Mucosa of rectum (tissue), 2 donors: ENCODE results near the gene PGAM5.

ENCODE experiments used
- H3K27ac ChIP-seq, 2 donors: one replicate each; pipeline ENCODE4 v1.7.0; 2013; ENCODE audit warnings: inconsistent platforms in 2 of 2, low read depth in 2 of 2, low read length in 2 of 2
- H3K27me3 ChIP-seq, 2 donors: one replicate each; pipeline ENCODE4 v1.7.0; 2013; ENCODE audit warnings: low read length in 2 of 2; ENCODE audit not compliant: control insufficient read depth in 2 of 2, insufficient read depth in 2 of 2
- H3K36me3 ChIP-seq, 2 donors: one replicate each; pipeline ENCODE4 v1.7.0; 2013; ENCODE audit warnings: low read length in 2 of 2; ENCODE audit not compliant: control insufficient read depth in 2 of 2, insufficient read depth in 2 of 2
- H3K4me1 ChIP-seq, 2 donors: one replicate each; pipeline ENCODE4 v1.7.0; 2013; ENCODE audit warnings: low read length in 2 of 2, mild to moderate bottlenecking in 1 of 2; ENCODE audit not compliant: control insufficient read depth in 2 of 2, insufficient read depth in 2 of 2
- H3K4me3 ChIP-seq, 2 donors: one replicate each; pipeline ENCODE4 v1.7.0; 2013; ENCODE audit warnings: low read length in 2 of 2
- H3K9ac ChIP-seq, 2 donors: one replicate each; pipeline ENCODE4 v1.7.0; 2013; ENCODE audit warnings: low read length in 2 of 2, low read depth in 1 of 2, mild to moderate bottlenecking in 1 of 2
- H3K9me3 ChIP-seq, 2 donors: one replicate each; pipeline ENCODE4 v1.7.0; 2013; ENCODE audit warnings: low read length in 2 of 2; ENCODE audit not compliant: control insufficient read depth in 2 of 2
- donor health status: healthy.
- donor health status: Normal muscosa, but diverticular disease.

Gene PGAM5

GRCh38 chr12:132729541-132730320 is 19.1 kb downstream of the PGAM5 start:
- Histone ChIP-seq H3K36me3 (peaks cover 62 to 83% of the 10 kb centered on the region in 2 donors), H3K27me3 (no peaks in the 10 kb centered on the region), H3K4me3 (no peak overlapping the region), H3K27ac (no peak overlapping the region), H3K9me3 (no peaks in the 10 kb centered on the region), H3K9ac (no peak overlapping the region), H3K4me1 (no peaks in the 10 kb centered on the region)

GRCh38 chr12:132730353-132730752 is 19.7 kb downstream of the PGAM5 start:
- Histone ChIP-seq H3K36me3 (peaks cover 63 to 85% of the 10 kb centered on the region in 2 donors), H3K27ac (no peak overlapping the region), H3K9me3 (no peaks in the 10 kb centered on the region), H3K27me3 (no peaks in the 10 kb centered on the region), H3K4me3 (no peak overlapping the region), H3K9ac (no peak overlapping the region), H3K4me1 (no peaks in the 10 kb centered on the region)

GRCh38 chr12:132731574-132731973 is 20.9 kb downstream of the PGAM5 start:
- H3K36me3 ChIP-seq, result peaks cover 61 to 84% of the 10 kb centered on the region in 2 donors
- no peaks in the 10 kb centered on the region for H3K4me1 ChIP-seq
- H3K27me3 ChIP-seq, result no peaks in the 10 kb centered on the region
- H3K27ac ChIP-seq, result no peak overlapping the region
- H3K4me3 ChIP-seq, result no peak overlapping the region
- H3K9me3 ChIP-seq, result no peaks in the 10 kb centered on the region
- no peak overlapping the region for H3K9ac ChIP-seq

- H3K27me3 ChIP-seq, result no peaks in the 10 kb centered on the region
- no peak overlapping the region for H3K4me3 ChIP-seq
- no peaks in the 10 kb centered on the region for H3K9me3 ChIP-seq
- peaks cover 60 to 83% of the 10 kb centered on the region in 2 donors for H3K36me3 ChIP-seq
- no peaks in the 10 kb centered on the region for H3K4me1 ChIP-seq
- H3K27ac ChIP-seq, result no peak overlapping the region
- no peak overlapping the region for H3K9ac ChIP-seq
These were observed 23.6 kb downstream of the PGAM5 start for GRCh38 chr12:132734206-132734605.

GRCh38 chr12:132735496-132735895 is 24.9 kb downstream of the PGAM5 start:
- Histone ChIP-seq H3K36me3 (peaks cover 70 to 88% of the 10 kb centered on the region in 2 donors), H3K9me3 (no peaks in the 10 kb centered on the region), H3K27ac (no peak overlapping the region), H3K4me1 (no peaks in the 10 kb centered on the region), H3K27me3 (no peaks in the 10 kb centered on the region), H3K4me3 (no peak overlapping the region), H3K9ac (no peak overlapping the region)

GRCh38 chr12:132736378-132736777 is 25.7 kb downstream of the PGAM5 start:
- H3K9ac ChIP-seq, result no peak overlapping the region
- H3K4me3 ChIP-seq, result no peak overlapping the region
- H3K4me1 ChIP-seq, result no peaks in the 10 kb centered on the region
- H3K27ac ChIP-seq, result no peak overlapping the region
- no peaks in the 10 kb centered on the region for H3K9me3 ChIP-seq
- H3K36me3 ChIP-seq, result peaks cover 75 to 87% of the 10 kb centered on the region in 2 donors
- no peaks in the 10 kb centered on the region for H3K27me3 ChIP-seq

GRCh38 chr12:132736913-132737312 is 26.3 kb downstream of the PGAM5 start:
- H3K9me3 ChIP-seq, result no peaks in the 10 kb centered on the region
- no peak overlapping the region for H3K9ac ChIP-seq
- H3K4me1 ChIP-seq, result no peaks in the 10 kb centered on the region
- no peaks in the 10 kb centered on the region for H3K27me3 ChIP-seq
- H3K36me3 ChIP-seq, result peaks cover 77 to 86% of the 10 kb centered on the region in 2 donors
- no peak overlapping the region for H3K27ac ChIP-seq
- no peak overlapping the region for H3K4me3 ChIP-seq

- Histone ChIP-seq H3K27ac (no peak overlapping the region), H3K4me3 (no peak overlapping the region), H3K36me3 (peaks cover 69 to 78% of the 10 kb centered on the region in 2 donors), H3K4me1 (no peaks in the 10 kb centered on the region), H3K27me3 (no peaks in the 10 kb centered on the region), H3K9me3 (no peaks in the 10 kb centered on the region), H3K9ac (no peak overlapping the region)
These were observed 29.1 kb downstream of the PGAM5 start for GRCh38 chr12:132739600-132740312.

- Histone ChIP-seq H3K9ac (no peak overlapping the region), H3K4me3 (no peak overlapping the region), H3K27ac (no peak overlapping the region), H3K4me1 (no peaks in the 10 kb centered on the region), H3K36me3 (peaks cover 69 to 78% of the 10 kb centered on the region in 2 donors), H3K9me3 (no peaks in the 10 kb centered on the region), H3K27me3 (no peaks in the 10 kb centered on the region)
These were observed 29.6 kb downstream of the PGAM5 start for GRCh38 chr12:132740313-132740646.

- Histone ChIP-seq H3K36me3 (peaks cover 69 to 78% of the 10 kb centered on the region in 2 donors), H3K9me3 (no peaks in the 10 kb centered on the region), H3K27me3 (no peaks in the 10 kb centered on the region), H3K9ac (no peak overlapping the region), H3K27ac (no peak overlapping the region), H3K4me3 (no peak overlapping the region), H3K4me1 (no peaks in the 10 kb centered on the region)
These were observed 30.0 kb downstream of the PGAM5 start for GRCh38 chr12:132740652-132741051.
